GM19397 (cell line): ENCODE measurements around the gene C4BPA.

Experiments used
- ATAC-seq: cut with Tn5 transposase; IDR thresholded peaks from one replicate; pipeline ENCODE4 v1.9.1; 2021; ENCODE audit warnings: mild to moderate bottlenecking, moderate library complexity; ENCODE audit not compliant: unreplicated experiment

C4BPA gene

GRCh38 chr1:207112616-207113296, 8.7 kb downstream of the C4BPA start:
- ATAC-seq: no peak

- ATAC-seq: no peak
Observed at GRCh38 chr1:207115269-207115668, 11.2 kb downstream of the C4BPA start.

DNA sequence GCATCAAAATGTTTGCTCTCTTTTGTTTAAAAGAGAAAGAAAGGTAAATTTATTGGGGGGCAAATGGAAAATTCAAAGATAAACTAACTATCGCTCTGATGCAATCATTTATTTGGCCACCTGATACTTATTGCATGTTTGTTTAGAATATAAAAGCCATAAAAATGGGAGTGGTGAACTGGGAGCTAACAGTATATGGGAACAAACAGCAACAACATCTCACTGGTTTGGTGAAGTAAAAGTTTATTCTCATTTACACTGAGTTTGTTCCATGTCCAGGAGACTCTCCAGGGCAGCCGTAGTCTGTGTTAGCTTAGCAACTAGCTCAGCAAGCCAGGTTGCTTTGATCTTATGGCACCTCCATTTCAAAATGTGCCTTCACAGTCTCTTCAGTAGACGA, 20.4 kb downstream of the C4BPA start:
- ATAC-seq: no peak

DNA sequence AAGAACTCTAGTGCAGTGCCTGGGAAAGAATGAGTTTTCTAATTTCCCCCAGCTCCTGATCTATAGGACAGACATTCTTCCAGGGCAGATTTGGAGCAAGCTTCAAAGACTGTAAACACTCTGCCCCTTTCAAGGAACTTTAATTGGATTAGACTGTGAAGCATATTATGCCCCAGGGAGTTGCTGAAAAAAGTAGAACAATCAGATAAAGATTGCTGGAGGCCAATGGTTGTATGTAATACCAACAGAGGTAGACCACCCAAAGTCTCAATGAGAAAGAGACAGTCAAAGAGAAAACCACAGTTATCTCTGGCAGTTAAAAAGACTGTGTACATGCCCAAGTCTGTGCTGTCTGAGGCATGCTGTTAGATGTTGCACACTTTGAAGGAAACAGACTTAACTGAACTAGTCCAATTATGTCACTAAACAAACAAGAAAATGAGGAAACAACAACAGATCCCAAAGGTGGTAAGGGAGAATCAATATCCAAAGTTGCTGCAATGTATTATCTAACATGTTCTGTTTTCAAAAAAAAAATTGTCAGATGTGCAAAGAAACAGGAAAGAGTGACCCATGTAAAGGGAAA, 24.4 kb downstream of the C4BPA start:
- no peak for ATAC-seq

DNA sequence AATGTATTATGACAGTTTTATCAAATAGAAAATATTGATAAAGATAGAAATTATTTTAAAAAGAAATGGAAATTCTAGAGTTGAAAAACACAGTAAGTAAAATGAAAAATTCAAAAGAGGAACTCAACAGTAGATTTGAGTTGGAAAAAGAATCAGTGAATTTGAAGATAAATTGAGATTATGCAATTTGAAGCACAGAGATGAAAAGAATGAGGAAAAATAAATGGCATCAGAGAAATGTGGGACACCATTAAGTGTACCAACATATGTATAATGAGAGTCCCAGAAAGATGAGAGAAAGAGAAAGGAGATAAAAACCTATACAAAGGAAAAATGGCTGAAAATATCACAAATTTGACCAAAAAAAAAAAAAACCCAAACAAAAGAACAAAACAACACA, 25.0 kb downstream of the C4BPA start:
- no peak for ATAC-seq

DNA sequence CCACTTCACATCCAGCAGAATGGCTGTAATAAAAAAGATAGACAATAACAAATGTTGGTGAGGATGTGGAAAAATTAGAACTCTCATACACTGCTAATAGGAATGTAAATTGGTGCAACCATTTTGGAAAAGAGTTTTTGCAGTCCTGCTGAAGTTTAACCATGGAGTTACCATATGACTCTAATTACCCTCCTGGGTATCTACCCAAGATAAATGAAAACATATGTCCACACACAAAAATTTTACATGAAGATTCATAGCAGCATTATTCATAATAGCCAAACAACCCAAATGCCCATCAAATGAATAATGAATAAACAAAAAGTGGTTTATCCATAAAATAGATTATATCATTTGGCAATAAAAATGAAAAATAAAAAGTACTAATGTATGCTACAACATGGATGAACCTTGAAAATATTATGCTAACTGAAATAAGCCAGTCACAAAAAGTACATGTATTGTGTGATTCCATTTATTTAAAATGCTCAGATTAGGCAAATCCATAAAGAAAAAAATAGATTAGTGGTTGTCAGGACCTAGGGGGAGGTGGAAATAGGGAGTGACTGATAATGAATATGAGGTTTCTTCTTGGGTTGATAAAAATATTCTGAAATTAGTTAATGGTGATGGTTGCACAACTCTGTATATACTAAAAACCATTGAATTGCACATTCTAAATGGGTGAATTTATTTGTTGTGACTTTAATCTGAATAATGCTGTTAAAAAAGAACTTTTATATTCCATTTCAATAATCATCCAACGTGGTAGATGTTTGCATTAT, 26.4 kb downstream of the C4BPA start:
- no peak for ATAC-seq

DNA sequence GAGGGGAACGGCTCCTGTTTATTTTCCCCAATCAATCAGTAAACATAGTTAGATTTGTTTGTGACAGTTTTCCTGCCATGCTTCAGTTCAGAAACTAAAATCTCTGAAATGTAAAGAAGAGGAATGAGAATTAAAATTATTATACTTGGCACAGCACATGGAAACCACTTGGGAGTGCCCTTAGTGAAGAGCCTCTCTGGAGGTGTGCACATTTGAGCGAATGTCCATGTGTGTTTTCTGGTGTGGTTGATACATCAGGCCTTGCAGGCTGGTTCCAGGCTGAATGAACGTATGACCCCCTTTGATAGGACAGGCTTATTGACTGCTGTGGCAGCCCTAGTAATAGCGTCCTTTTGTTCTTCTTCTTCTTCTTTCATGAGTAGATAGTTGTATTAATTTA, 27.1 kb downstream of the C4BPA start:
- no peak for ATAC-seq

DNA sequence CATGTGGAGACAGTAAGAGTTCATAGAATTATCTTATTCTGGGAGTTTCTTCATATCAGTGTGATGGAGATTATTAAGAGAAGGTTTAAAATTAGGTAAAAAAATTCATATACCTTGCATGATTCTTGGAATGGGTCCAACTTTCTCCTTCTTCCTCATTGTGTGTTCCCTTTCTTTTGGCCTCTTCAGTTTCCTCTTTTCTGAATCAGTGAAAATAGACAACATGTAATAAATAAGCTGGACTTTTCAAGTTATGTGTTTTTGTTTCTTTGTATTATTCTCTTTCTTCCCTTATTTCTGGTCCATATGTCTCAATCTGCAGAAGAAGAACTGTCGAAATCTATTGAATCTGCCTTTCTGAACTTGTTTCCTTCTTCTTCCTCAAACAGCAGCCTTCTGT, 30.5 kb downstream of the C4BPA start:
- ATAC-seq: no peak

- ATAC-seq: no peak
Observed at GRCh38 chr1:207139616-207140015, 35.6 kb downstream of the C4BPA start.

DNA sequence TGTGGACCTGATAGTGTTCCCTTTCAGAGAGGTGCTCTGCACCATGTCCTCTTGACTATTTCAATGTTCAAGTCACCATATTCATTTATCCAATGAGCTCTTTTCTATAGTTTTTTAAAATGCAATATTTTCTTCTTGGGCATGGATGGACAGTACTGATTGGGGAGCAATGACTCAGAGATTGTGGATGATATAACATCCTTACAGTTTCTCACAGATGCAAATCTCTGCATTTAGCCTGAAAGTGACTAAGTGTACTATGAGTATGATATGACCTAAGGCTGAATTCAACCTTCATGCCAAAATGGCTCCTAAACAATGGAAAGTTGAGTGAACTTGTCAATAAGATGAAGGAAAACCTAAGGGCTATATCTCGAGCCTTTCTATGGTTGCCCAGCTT, 36.5 kb downstream of the C4BPA start:
- no peak for ATAC-seq

- ATAC-seq: no peak
Observed at GRCh38 chr1:207145401-207146058, 41.5 kb downstream of the C4BPA start.

- ATAC-seq: no peak
Observed at GRCh38 chr1:207151920-207152319, 47.9 kb downstream of the C4BPA start.

DNA sequence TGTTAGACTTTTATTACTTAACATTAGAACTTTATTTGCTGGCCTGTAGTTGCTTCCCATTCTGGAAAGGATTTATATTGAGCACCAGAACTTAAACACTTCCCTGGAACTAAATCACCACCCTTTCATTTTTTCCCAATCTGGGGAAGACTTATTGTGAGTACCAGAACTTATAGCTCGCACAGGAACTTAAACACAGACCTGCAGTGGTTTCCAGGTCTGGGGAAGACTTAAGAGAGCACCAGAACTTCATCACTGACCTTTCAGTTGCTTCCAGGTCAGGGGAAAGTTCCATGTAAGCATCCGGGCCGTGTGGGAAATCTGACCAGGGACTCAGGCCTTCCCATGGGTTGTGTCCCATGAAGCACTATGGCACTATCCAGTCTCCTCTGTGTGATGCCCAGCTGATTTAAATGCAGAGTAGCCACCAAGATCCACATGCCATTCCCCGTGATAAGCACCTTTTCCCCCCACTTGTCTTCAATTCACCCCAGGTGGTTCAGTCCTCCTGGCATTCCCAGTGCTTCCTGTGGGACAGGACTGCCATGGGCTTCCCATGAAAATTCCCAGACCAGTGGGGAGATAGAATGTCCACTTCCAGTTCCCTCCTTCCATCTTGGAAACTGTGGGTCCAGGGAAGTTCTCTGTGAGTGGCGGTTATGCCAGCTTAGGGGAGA, 48.9 kb downstream of the C4BPA start:
- no peak for ATAC-seq

GRCh38 chr1:207155028-207155427, 51.0 kb downstream of the C4BPA start:
- ATAC-seq: no peak

GRCh38 chr1:207156095-207156494, 52.1 kb downstream of the C4BPA start:
- no peak for ATAC-seq

GRCh38 chr1:207156826-207157225, 52.8 kb downstream of the C4BPA start:
- no peak for ATAC-seq

GRCh38 chr1:207164086-207164485, 60.1 kb downstream of the C4BPA start:
- ATAC-seq: no peak

- no peak for ATAC-seq
Observed at GRCh38 chr1:207172321-207172720, 68.3 kb downstream of the C4BPA start.

GRCh38 chr1:207172885-207173284, 68.9 kb downstream of the C4BPA start:
- ATAC-seq: no peak

DNA sequence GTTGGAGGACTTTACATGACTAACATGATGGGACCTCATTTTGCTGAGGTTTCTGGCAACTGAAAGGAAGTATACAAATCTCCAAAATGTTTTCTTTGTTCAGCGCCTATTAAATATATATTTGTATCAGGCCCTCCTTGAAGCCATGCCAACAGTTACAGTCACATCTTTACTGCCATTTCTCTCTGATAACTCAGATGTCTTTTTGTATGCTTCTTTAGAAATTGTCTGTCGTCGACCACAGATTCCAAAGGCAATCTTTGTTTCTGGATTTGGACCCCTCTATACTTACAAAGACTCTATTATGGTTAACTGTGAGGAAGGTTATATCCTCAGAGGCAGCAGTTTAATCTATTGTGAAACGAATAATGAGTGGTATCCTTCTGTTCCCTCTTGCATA, 69.4 kb downstream of the C4BPA start:
- ATAC-seq: no peak

GRCh38 chr1:207174913-207175312, 70.9 kb downstream of the C4BPA start:
- ATAC-seq: no peak
